ENCODE results near the gene AKR1C1.
"Not testable (repeated sequence)": the region's sequence is repeated elsewhere in the genome, so short reads cannot be mapped to it uniquely, and the experiment has no call there.

AKR1C1 gene

DNA sequence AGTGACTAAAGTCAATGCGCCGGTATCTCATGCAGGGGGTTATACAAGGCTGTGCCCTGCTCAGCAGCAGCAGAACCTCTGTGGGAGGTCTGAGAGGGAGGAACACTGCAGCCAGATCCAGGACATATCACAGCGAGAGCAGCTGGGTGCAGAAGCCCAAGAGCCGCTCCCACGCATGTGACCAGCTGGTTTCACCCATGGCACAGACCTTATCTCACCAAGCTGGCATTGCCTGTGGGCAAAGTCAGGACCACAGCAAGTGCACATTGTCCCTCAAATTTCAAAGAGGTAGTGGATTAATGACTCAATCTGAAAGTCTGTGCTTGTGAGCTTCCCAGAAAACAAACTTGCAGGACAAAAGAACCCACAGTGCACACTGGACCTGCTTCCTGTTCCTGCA lies 31.6 kb upstream of the AKR1C1 start:
- TF ChIP-seq, protein P1, sequence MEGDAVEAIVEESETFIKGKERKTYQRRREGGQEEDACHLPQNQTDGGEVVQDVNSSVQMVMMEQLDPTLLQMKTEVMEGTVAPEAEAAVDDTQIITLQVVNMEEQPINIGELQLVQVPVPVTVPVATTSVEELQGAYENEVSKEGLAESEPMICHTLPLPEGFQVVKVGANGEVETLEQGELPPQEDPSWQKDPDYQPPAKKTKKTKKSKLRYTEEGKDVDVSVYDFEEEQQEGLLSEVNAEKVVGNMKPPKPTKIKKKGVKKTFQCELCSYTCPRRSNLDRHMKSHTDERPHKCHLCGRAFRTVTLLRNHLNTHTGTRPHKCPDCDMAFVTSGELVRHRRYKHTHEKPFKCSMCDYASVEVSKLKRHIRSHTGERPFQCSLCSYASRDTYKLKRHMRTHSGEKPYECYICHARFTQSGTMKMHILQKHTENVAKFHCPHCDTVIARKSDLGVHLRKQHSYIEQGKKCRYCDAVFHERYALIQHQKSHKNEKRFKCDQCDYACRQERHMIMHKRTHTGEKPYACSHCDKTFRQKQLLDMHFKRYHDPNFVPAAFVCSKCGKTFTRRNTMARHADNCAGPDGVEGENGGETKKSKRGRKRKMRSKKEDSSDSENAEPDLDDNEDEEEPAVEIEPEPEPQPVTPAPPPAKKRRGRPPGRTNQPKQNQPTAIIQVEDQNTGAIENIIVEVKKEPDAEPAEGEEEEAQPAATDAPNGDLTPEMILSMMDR (IDR thresholded peaks at IDR 0.05): no peak
- H3K27me3 ChIP-seq: no peaks in the 10 kb centered on the region
- no peaks in the 10 kb centered on the region for H3K9me3 ChIP-seq
- H3K27ac ChIP-seq: no peak overlapping the region
- no peak overlapping the region for H3K4me3 ChIP-seq (ENCODE audit: low read depth in 1 of 2, low read length in 1 of 2)
- H3K36me3 ChIP-seq: no peaks in the 10 kb centered on the region
- H3K4me1 ChIP-seq (ENCODE audit: control insufficient read depth in 1 of 2, insufficient read depth in 1 of 2, low read depth in 1 of 2, low read length in 1 of 2): no peaks in the 10 kb centered on the region

DNA sequence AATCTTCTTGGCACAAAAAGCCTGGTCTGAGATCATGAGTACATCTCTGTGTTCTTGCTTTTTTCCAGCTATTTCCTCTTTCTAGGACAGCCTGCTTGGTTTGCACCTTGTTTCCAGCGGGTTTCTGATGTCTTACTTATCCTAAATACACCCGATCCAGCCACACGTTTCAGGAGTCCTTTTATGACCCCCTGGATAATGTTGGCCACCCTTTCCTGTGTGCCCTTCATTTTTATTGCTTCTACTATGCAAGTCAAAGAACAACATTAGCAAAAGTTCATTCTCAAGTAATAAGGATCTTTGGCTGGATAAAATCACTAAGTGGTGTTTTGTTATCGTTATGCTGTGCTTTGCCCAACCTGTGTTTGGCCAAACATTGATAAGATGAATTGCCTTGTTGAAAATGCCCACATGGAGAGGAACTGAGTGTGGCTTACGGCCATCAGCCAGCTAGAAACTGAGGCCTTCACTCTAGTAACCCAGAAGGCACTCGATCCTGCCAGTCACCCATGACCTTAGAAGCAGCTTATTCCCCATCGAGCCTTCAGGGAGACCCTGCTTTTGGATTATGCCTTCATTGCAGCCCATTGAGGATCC lies 28.7 kb upstream of the AKR1C1 start:
- Histone ChIP-seq H3K4me3 (ENCODE audit: low read depth in 1 of 2, low read length in 1 of 2) (no peak overlapping the region), H3K27me3 (no peaks in the 10 kb centered on the region), H3K27ac (no peak overlapping the region), H3K4me1 (ENCODE audit: control insufficient read depth in 1 of 2, insufficient read depth in 1 of 2, low read depth in 1 of 2, low read length in 1 of 2) (no peaks in the 10 kb centered on the region), H3K36me3 (no peaks in the 10 kb centered on the region), H3K9me3 (no peaks in the 10 kb centered on the region)
- TF ChIP-seq, protein P1 (IDR thresholded peaks at IDR 0.05): no peak

GRCh38 chr10:4937346-4937745 lies 25.9 kb upstream of the AKR1C1 start:
- no peaks in the 10 kb centered on the region for H3K36me3 ChIP-seq
- no peak overlapping the region for H3K4me3 ChIP-seq (ENCODE audit: low read depth in 1 of 2, low read length in 1 of 2)
- TF ChIP-seq, protein P1 (IDR thresholded peaks at IDR 0.05): no peak
- no peak overlapping the region for H3K27ac ChIP-seq
- H3K27me3 ChIP-seq: no peaks in the 10 kb centered on the region
- no peaks in the 10 kb centered on the region for H3K4me1 ChIP-seq (ENCODE audit: control insufficient read depth in 1 of 2, insufficient read depth in 1 of 2, low read depth in 1 of 2, low read length in 1 of 2)
- H3K9me3 ChIP-seq: no peaks in the 10 kb centered on the region

GRCh38 chr10:4939224-4940072 lies 23.8 kb upstream of the AKR1C1 start:
- Histone ChIP-seq H3K27me3 (no peaks in the 10 kb centered on the region), H3K36me3 (no peaks in the 10 kb centered on the region), H3K4me3 (ENCODE audit: low read depth in 1 of 2, low read length in 1 of 2) (no peak overlapping the region), H3K9me3 (no peaks in the 10 kb centered on the region), H3K27ac (no peak overlapping the region), H3K4me1 (ENCODE audit: control insufficient read depth in 1 of 2, insufficient read depth in 1 of 2, low read depth in 1 of 2, low read length in 1 of 2) (no peaks in the 10 kb centered on the region)
- TF ChIP-seq, protein P1 (IDR thresholded peaks at IDR 0.05): no peak

DNA sequence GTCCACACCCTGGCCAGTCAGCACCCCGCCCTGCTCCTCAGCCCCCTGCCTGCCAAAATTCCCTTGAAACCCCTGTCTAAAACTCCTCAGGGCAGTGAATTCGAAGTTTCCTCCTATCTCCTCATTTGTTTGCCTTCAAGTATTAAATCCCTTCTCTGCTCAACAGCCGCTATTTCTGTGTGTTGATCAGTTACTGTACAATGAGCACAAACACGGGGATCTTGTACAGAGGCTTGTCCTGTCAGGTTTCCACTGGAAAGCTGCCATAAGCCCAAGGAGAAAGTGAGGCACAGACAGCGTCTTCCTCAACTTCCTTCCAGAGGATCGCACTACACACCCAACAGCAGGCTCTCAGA lies 23.2 kb upstream of the AKR1C1 start:
- not testable (repeated sequence) for H3K4me3 ChIP-seq (ENCODE audit: low read depth in 1 of 2, low read length in 1 of 2); H3K36me3 ChIP-seq; H3K27ac ChIP-seq; H3K27me3 ChIP-seq; H3K4me1 ChIP-seq (ENCODE audit: control insufficient read depth in 1 of 2, insufficient read depth in 1 of 2, low read depth in 1 of 2, low read length in 1 of 2); H3K9me3 ChIP-seq

- not testable (repeated sequence) for H3K4me1 ChIP-seq (ENCODE audit: control insufficient read depth in 1 of 2, insufficient read depth in 1 of 2, low read depth in 1 of 2, low read length in 1 of 2); H3K4me3 ChIP-seq (ENCODE audit: low read depth in 1 of 2, low read length in 1 of 2); H3K9me3 ChIP-seq; H3K36me3 ChIP-seq; H3K27me3 ChIP-seq; H3K27ac ChIP-seq
Measured at GRCh38 chr10:4940909-4941308, 22.3 kb upstream of the AKR1C1 start.
